ENCODE measurements around the gene TPRN. TPM values are rescaled to one million over a fixed set of nuclear protein-coding genes. Genes with fewer than 3 reads are reported as not detected.

TPRN gene
- total RNA-seq, 1 donor from 2014 or later, result 5.1 TPM

- peak; percentile 93 for DNase-seq (ENCODE audit: low spot score)
These were observed 35.8 kb upstream of the TPRN start for GRCh38 chr9:137236238-137236935.

DNA sequence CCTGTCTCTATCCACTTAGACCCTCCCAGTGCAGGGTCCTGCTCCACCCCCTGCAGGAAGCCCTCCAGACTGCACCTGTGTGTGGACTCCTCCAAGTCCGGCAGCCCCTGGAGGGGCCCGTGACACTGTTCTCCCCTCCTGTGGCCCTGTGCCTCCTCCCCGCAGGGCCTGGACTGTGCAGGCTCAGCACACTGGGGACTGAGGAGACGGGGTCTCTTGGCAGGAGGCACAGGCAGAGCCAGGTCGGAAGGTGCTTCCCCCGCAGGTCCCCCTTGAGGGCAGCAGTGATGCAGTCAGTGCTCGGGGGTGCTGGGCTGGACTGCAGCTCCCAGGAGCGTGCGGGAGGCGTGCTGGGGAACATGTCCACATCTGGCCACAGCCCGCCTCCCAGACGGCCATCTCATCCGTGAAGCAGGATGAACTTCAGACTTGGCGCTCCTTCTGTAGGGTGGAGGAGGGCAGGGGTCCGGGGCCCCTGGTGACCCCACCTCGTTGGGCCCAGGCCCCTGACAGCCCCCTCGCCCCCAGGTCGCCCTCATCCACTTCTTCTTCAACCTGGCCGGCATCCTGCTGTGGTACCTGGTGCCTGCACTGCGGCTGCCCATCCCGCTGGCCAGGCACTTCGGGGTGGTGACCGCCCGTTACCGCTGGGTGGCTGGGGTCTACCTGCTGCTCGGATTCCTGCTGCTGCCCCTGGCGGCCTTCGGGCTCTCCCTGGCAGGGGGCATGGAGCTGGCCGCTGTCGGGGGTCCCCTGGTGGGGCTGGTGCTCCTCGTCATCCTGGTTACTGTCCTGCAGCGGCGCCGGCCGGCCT is 35.1 kb upstream of the TPRN start:
- DNase-seq (ENCODE audit: low spot score), result no peak

DNA sequence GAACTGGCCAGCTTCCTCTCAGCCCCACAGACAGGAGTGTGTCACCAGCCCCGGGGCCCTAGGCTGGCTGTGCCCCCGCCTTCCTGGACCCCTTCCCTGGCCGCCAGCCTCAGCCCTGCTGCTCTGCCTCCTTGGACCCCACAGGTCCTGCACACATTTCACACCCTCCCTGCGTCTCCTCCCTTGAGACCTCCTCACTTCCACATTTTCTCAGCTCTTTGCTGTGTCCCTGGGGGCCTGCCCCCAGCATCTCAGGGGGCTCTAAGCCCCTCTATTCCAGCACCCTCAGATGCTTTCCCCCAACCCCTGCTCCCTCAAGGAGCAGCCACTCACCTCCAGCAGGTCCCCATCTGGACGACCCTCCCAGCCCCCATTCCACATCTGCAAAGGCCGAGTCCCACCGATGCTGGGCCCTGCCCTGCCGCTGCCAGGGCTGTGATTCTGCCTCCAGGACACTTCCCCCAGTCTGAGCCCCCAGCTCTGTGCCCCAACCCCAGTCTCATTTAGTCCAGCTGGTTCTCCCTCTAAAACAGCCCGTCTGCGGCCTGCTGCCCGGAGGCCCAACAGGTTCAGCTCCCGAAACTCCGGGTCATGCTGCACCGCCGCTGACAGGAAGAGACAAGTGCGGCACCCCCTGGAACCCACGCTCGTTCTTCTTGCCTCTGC is 34.4 kb upstream of the TPRN start:
- DNase-seq (ENCODE audit: low spot score), result no peak

- DNase-seq (ENCODE audit: low spot score), result no peak
These were observed 33.6 kb upstream of the TPRN start for GRCh38 chr9:137234055-137234697.

GRCh38 chr9:137233143-137233980 is 32.8 kb upstream of the TPRN start:
- DNase-seq (ENCODE audit: low spot score), result no peak

GRCh38 chr9:137232510-137232909 is 32.0 kb upstream of the TPRN start:
- no peak for DNase-seq (ENCODE audit: low spot score)

- no peak for DNase-seq (ENCODE audit: low spot score)
These were observed 31.6 kb upstream of the TPRN start for GRCh38 chr9:137232101-137232500.

GRCh38 chr9:137231372-137232039 is 31.0 kb upstream of the TPRN start:
- DNase-seq (ENCODE audit: low spot score), result no peak

DNA sequence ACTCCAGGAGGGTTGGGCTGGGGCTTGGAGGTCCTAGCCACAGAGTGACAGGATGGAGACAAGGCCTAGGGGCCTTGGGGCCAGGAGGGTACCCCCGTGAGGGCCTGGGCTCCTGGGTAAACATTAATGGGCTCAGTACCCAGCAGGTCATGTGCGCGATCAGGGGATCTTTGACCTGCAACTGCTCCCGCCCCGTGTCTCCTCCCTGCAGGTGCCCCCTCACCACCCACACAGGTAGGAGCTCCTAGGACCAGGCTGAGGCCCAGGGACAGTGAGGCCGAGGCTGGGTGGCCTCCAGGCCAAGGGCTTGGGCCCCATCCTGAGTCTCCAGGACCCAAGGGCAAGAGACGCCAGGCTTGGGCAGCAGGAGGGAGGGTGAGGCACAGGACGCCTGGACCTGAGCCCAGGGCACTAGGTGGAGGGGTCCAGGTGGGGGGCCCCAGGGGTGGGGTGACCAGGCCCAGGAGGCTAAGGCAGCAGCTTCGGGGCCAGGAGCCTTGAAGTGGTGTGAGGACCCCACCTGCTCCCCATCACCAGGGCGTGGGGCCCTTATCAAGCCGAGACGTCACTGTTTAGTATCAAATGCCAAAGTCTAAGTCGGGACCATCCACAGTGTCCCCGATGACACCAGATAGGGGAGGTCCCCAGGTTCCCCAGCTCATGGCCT is 30.3 kb upstream of the TPRN start, which contains the start of gene SLC34A3:
Gene SLC34A3, plus strand, starts transcription at position 197 of the 667 bp plus-strand sequence. CDS start 802 bp downstream, outside the sequence.
- DNase-seq (ENCODE audit: low spot score), result no peak

GRCh38 chr9:137229903-137230704 is 29.6 kb upstream of the TPRN start:
- DNase-seq (ENCODE audit: low spot score), result no peak

GRCh38 chr9:137228968-137229896 is 28.7 kb upstream of the TPRN start:
- DNase-seq (ENCODE audit: low spot score), result no peak

- no peak for DNase-seq (ENCODE audit: low spot score)
These were observed 28.0 kb upstream of the TPRN start for GRCh38 chr9:137228506-137228967.

DNA sequence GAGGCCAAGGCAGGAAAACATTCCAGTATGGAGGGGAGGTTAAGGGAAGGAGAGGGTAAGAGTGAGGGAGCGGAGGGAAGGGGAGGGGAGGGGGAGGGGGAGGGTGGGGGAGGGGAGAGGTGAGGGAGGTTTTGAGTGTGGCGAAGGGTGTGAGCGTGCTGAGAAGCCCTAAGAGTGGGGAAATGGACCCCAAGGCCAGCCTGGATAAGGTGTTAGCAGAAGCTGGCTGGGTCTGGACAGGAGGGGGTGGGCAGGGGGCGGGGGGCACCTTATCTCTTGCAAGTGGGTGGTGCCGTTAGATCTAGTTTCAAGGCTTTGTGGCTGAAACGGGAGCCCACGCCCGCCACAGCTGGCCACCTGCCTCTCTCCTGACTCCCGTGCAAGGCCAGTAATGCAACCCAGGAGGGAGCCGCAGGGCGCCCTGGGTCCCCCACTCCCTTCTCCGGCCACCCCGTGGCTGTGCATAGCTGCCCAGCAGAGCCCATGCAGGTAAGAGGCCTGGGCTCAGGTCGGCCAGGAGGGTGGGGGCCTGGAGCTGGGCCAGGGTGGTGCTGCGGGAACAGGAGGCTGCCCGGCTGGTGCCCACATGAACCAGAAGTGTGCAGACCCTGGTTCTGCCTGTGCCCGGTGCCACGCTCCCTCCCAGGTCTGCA is 27.4 kb upstream of the TPRN start:
- DNase-seq (ENCODE audit: low spot score), result no peak

DNA sequence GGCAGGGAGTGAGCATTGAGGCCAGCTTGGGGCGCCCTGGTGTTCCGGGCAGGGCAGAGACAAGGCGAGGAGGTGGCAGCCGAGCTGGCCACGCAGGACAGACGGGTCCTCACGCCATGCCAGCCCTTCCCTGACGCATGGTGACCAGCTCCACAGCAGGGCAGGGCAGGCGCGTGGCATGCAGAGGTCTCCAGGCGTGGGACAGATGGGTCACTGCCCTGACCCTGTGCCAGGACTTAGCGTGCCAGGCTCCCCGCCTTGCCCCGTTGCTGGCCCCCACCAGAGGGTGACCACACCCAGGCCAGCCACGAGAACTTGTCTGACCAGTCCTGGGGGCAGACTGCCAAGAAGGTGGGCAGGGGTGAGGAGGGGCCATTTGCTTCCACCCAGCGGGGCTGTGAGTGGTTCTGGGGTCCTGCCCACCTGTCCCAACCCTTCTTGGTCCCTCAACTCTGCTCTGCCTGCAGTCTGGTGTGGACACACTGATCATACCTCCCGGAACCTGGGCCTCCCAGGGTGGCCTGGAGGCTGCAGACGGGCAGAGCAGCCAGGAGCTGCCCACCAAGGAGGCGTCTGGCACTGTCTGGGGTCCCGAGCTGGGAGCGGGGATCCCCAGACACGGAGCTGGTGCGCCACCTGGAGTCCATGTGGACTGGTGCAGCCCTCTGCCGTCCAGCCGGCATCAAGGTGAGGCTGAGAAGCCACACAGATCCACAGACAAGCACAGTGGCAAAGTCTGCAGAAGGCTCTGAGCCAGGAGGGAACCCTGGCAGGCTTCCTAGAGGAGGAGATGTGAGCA is 26.7 kb upstream of the TPRN start, which contains the start of gene RNF224:
Gene RNF224, plus strand, starts transcription at position 449 of the 799 bp plus-strand sequence. CDS start 834 bp downstream, outside the sequence.
- no peak for DNase-seq (ENCODE audit: low spot score)

GRCh38 chr9:137226338-137227053 is 26.0 kb upstream of the TPRN start:
- DNase-seq (ENCODE audit: low spot score), result no peak

Data from mesenteric fat pad (tissue), 1 donor.